Trophoblast cell (in vitro differentiated cells and primary cell): ENCODE measurements around the gene FOXI2.

Experiments used
- DNase-seq, 2 donors: peaks; one replicate each; pipeline ENCODE4 v3.0.0-alpha.2; 2016
- H2AFZ ChIP-seq: 2 replicates; pipeline ENCODE4 v1.6.1; 2013; ENCODE audit warnings: low read length, moderate library complexity, mild to moderate bottlenecking; ENCODE audit not compliant: insufficient read depth, poor library complexity
- H2AK5ac ChIP-seq: 2 replicates; pipeline ENCODE4 v1.6.1; 2013; ENCODE audit warnings: mild to moderate bottlenecking, low read length
- H2BK120ac ChIP-seq: 2 replicates; pipeline ENCODE4 v1.6.1; 2013; ENCODE audit warnings: low read length, mild to moderate bottlenecking, moderate library complexity; ENCODE audit not compliant: insufficient read depth, poor library complexity
- H2BK12ac ChIP-seq: 2 replicates; pipeline ENCODE4 v1.6.1; 2013; ENCODE audit warnings: mild to moderate bottlenecking, low read length, moderate library complexity
- H2BK5ac ChIP-seq: 2 replicates; pipeline ENCODE4 v1.6.1; 2013; ENCODE audit warnings: low read length, low read depth, moderate library complexity, mild to moderate bottlenecking; ENCODE audit not compliant: poor library complexity
- H3K14ac ChIP-seq: 2 replicates; pipeline ENCODE4 v1.6.1; 2013; ENCODE audit warnings: mild to moderate bottlenecking, low read length
- H3K18ac ChIP-seq: 2 replicates; pipeline ENCODE4 v1.6.1; 2013; ENCODE audit warnings: mild to moderate bottlenecking, low read length
- H3K23ac ChIP-seq: 2 replicates; pipeline ENCODE4 v1.6.1; 2013; ENCODE audit warnings: low read length
- H3K27ac ChIP-seq: 2 replicates; pipeline ENCODE4 v1.5.1; 2013; ENCODE audit warnings: low read depth, mild to moderate bottlenecking, inconsistent platforms, low read length, moderate library complexity
- H3K27me3 ChIP-seq: 2 replicates; pipeline ENCODE4 v1.6.1; 2013; ENCODE audit warnings: inconsistent platforms, mild to moderate bottlenecking, low read length, moderate library complexity; ENCODE audit not compliant: insufficient read depth
- H3K36me3 ChIP-seq, 2 experiments: 1 replicate in 1 of 2; 2 replicates in 1 of 2; pipeline ENCODE4 v1.6.1; 2013; ENCODE audit warnings: low read length in 2 of 2, mild to moderate bottlenecking in 2 of 2, moderate library complexity in 1 of 2; ENCODE audit not compliant: insufficient read depth in 2 of 2, control insufficient read depth in 1 of 2
- H3K4ac ChIP-seq: 2 replicates; pipeline ENCODE4 v1.6.1; 2013; ENCODE audit warnings: low read depth, mild to moderate bottlenecking, low read length, moderate library complexity
- H3K4me1 ChIP-seq, 2 experiments: 1 replicate in 1 of 2; 2 replicates in 1 of 2; pipeline ENCODE4 v1.6.1; 2013; ENCODE audit warnings: low read length in 2 of 2, mild to moderate bottlenecking in 2 of 2, moderate library complexity in 1 of 2; ENCODE audit not compliant: insufficient read depth in 2 of 2, control insufficient read depth in 1 of 2
- H3K4me2 ChIP-seq: 2 replicates; pipeline ENCODE4 v1.6.1; 2013; ENCODE audit warnings: inconsistent platforms, mild to moderate bottlenecking, low read length, moderate library complexity
- H3K4me3 ChIP-seq: 2 replicates; pipeline ENCODE4 v1.5.1; 2013; ENCODE audit warnings: mild to moderate bottlenecking, low read depth, low read length, inconsistent platforms
- H3K79me1 ChIP-seq: one replicate; pipeline ENCODE4 v1.6.1; 2013; ENCODE audit warnings: low read length
- H3K79me2 ChIP-seq: 2 replicates; pipeline ENCODE4 v1.6.1; 2013; ENCODE audit warnings: low read length, mild to moderate bottlenecking; ENCODE audit not compliant: control insufficient read depth, insufficient read depth, poor library complexity
- H3K9ac ChIP-seq: 2 replicates; pipeline ENCODE4 v1.6.1; 2013; ENCODE audit warnings: mild to moderate bottlenecking, low read length
- H3K9me3 ChIP-seq: 2 replicates; pipeline ENCODE4 v1.6.1; 2013; ENCODE audit warnings: low read depth, mild to moderate bottlenecking, control low read depth, inconsistent platforms, low read length; ENCODE audit not compliant: insufficient read depth
- H4K12ac ChIP-seq: 2 replicates; pipeline ENCODE4 v1.6.1; 2013; ENCODE audit warnings: low read depth, mild to moderate bottlenecking, low read length, moderate library complexity
- H4K8ac ChIP-seq: 2 replicates; pipeline ENCODE4 v1.6.1; 2013; ENCODE audit warnings: low read depth, mild to moderate bottlenecking, low read length, moderate library complexity
- H4K91ac ChIP-seq: one replicate; pipeline ENCODE4 v1.6.1; 2013; ENCODE audit warnings: low read depth, mild to moderate bottlenecking, low read length, moderate library complexity
- WGBS: extraction: QIAGEN DNeasy Blood & Tissue Kit; methylation state at CpG from one replicate; pipeline ENCODE4 v1.1.7; 2013; ENCODE audit warnings: missing lambda C conversion rate; ENCODE audit not compliant: insufficient read length, insufficient coverage; ENCODE audit errors: extremely low coverage; 5-methylcytosine and 5-hydroxymethylcytosine counted together

FOXI2 gene

GRCh38 chr10:127695431-127695830 is 41.6 kb upstream of the FOXI2 start:
- Histone ChIP-seq H2BK12ac (no peak overlapping the region), H3K4me1 (no peaks in the 10 kb centered on the region), H4K12ac (no peak overlapping the region), H3K14ac (no peak overlapping the region), H2BK120ac (no peak overlapping the region), H4K8ac (no peak overlapping the region), H3K4me2 (no peak overlapping the region), H4K91ac (no peak overlapping the region), H3K9ac (no peak overlapping the region), H3K79me1 (no peaks in the 10 kb centered on the region), H3K36me3 (no peaks in the 10 kb centered on the region), H3K9me3 (no peaks in the 10 kb centered on the region), H3K23ac (no peak overlapping the region), H3K27me3 (no peaks in the 10 kb centered on the region), H3K4ac (no peak overlapping the region), H2AFZ (no peak overlapping the region), H2AK5ac (no peak overlapping the region), H3K4me3 (no peak overlapping the region), H3K27ac (no peak overlapping the region), H2BK5ac (no peak overlapping the region), H3K79me2 (no peaks in the 10 kb centered on the region), H3K18ac (no peak overlapping the region)
- no CpG with 5 or more reads among the region's 4 CpGs for whole genome bisulfite sequencing
- DNase-seq = no peak

- H3K18ac ChIP-seq = no peak overlapping the region
- H2BK5ac ChIP-seq = no peak overlapping the region
- WGBS = no CpG with 5 or more reads among the region's 6 CpGs
- H3K27ac ChIP-seq = no peak overlapping the region
- H3K27me3 ChIP-seq = no peaks in the 10 kb centered on the region
- H3K14ac ChIP-seq = no peak overlapping the region
- no peak overlapping the region for H3K23ac ChIP-seq
- no peak overlapping the region for H2BK12ac ChIP-seq
- no peak overlapping the region for H4K8ac ChIP-seq
- no peaks in the 10 kb centered on the region for H3K79me1 ChIP-seq
- H3K4me2 ChIP-seq = no peak overlapping the region
- H4K12ac ChIP-seq = no peak overlapping the region
- H2AK5ac ChIP-seq = no peak overlapping the region
- H4K91ac ChIP-seq = no peak overlapping the region
- H3K79me2 ChIP-seq = no peaks in the 10 kb centered on the region
- no peak overlapping the region for H2BK120ac ChIP-seq
- H3K9me3 ChIP-seq = no peaks in the 10 kb centered on the region
- H3K4ac ChIP-seq = no peak overlapping the region
- no peaks in the 10 kb centered on the region for H3K36me3 ChIP-seq
- no peaks in the 10 kb centered on the region for H3K4me1 ChIP-seq
- no peak overlapping the region for H3K9ac ChIP-seq
- DNase-seq = no peak
- no peak overlapping the region for H2AFZ ChIP-seq
- H3K4me3 ChIP-seq = no peak overlapping the region
Observed at GRCh38 chr10:127698886-127699285, 38.1 kb upstream of the FOXI2 start.

GRCh38 chr10:127699311-127699710 is 37.7 kb upstream of the FOXI2 start:
- H4K8ac ChIP-seq = no peak overlapping the region
- no peaks in the 10 kb centered on the region for H3K27me3 ChIP-seq
- H3K18ac ChIP-seq = no peak overlapping the region
- no peak overlapping the region for H2BK5ac ChIP-seq
- no peaks in the 10 kb centered on the region for H3K9me3 ChIP-seq
- WGBS = no CpG with 5 or more reads among the region's 8 CpGs
- H3K4me2 ChIP-seq = no peak overlapping the region
- no peak overlapping the region for H3K23ac ChIP-seq
- no peak overlapping the region for H2BK12ac ChIP-seq
- H3K14ac ChIP-seq = no peak overlapping the region
- no peaks in the 10 kb centered on the region for H3K79me2 ChIP-seq
- no peak overlapping the region for H3K9ac ChIP-seq
- no peaks in the 10 kb centered on the region for H3K36me3 ChIP-seq
- H3K4ac ChIP-seq = no peak overlapping the region
- H4K91ac ChIP-seq = no peak overlapping the region
- no peak overlapping the region for H3K4me3 ChIP-seq
- no peak overlapping the region for H2BK120ac ChIP-seq
- no peaks in the 10 kb centered on the region for H3K4me1 ChIP-seq
- no peak overlapping the region for H2AFZ ChIP-seq
- no peak overlapping the region for H4K12ac ChIP-seq
- no peaks in the 10 kb centered on the region for H3K79me1 ChIP-seq
- no peak overlapping the region for H3K27ac ChIP-seq
- no peak overlapping the region for H2AK5ac ChIP-seq
- no peak for DNase-seq

DNA sequence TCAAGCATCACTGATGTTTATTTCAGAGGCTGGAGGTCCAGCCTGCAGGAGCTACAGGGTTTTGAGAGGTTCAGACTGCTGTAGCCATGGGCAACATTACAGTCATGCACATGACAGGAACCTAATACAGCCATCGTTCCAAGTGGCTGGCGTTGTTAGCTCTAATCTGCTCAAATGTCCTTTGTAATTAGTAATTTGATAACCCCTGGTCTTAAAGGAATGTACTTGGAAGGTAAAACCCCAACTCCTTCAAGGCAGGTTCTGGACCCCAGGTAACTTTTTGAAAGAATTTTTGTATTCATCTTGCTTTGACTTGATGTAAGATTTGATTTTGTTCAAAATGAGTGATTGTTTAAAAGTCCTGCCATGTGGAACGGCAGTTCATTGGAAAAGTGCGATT is 34.7 kb upstream of the FOXI2 start:
- H3K14ac ChIP-seq = no peak overlapping the region
- H2BK5ac ChIP-seq = no peak overlapping the region
- H2AK5ac ChIP-seq = no peak overlapping the region
- no peaks in the 10 kb centered on the region for H3K27me3 ChIP-seq
- no peaks in the 10 kb centered on the region for H3K79me1 ChIP-seq
- WGBS = no CpG with 5 or more reads among the region's 4 CpGs
- no peak overlapping the region for H2BK12ac ChIP-seq
- no peak overlapping the region for H4K91ac ChIP-seq
- no peak overlapping the region for H3K4ac ChIP-seq
- no peak for DNase-seq
- no peak overlapping the region for H4K8ac ChIP-seq
- no peak overlapping the region for H3K18ac ChIP-seq
- H3K4me1 ChIP-seq = no peaks in the 10 kb centered on the region
- H3K9ac ChIP-seq = no peak overlapping the region
- H3K23ac ChIP-seq = no peak overlapping the region
- H3K9me3 ChIP-seq = no peaks in the 10 kb centered on the region
- H4K12ac ChIP-seq = no peak overlapping the region
- no peak overlapping the region for H3K27ac ChIP-seq
- H2BK120ac ChIP-seq = no peak overlapping the region
- no peaks in the 10 kb centered on the region for H3K79me2 ChIP-seq
- no peak overlapping the region for H3K4me3 ChIP-seq
- H2AFZ ChIP-seq = no peak overlapping the region
- no peak overlapping the region for H3K4me2 ChIP-seq
- no peaks in the 10 kb centered on the region for H3K36me3 ChIP-seq
